ENCODE results near the gene EPM2AIP1.

- TF ChIP-seq POLR2A (IDR thresholded peaks at IDR 0.05) (no peak), CTCF (IDR thresholded peaks at IDR 0.05) (no peak), EP300 (IDR thresholded peaks at IDR 0.05) (no peak)
These were observed 34.9 kb downstream of the EPM2AIP1 start for GRCh38 chr3:36957862-36958686.
